HPDE6-E6E7 (cell line): ENCODE data around the gene RANBP3.

Experiments used
- DNase-seq: peaks from one replicate; pipeline ENCODE4 v3.0.0; 2011; ENCODE audit warnings: missing footprints; ENCODE audit errors: extremely low spot score

Gene RANBP3

GRCh38 chr19:5926641-5927440, 51.1 kb downstream of the RANBP3 start:
- DNase-seq = no peak

- no peak for DNase-seq
These were observed 52.0 kb downstream of the RANBP3 start for GRCh38 chr19:5925830-5926427.

- DNase-seq = no peak
These were observed 54.6 kb downstream of the RANBP3 start for GRCh38 chr19:5923356-5923755.

- no peak for DNase-seq
These were observed 55.8 kb downstream of the RANBP3 start for GRCh38 chr19:5922161-5922545.

- DNase-seq = no peak
These were observed 56.3 kb downstream of the RANBP3 start for GRCh38 chr19:5921516-5922160.

GRCh38 chr19:5918463-5919079, 59.4 kb downstream of the RANBP3 start:
- no peak for DNase-seq

- no peak for DNase-seq
These were observed 60.4 kb downstream of the RANBP3 start for GRCh38 chr19:5917431-5918107.

GRCh38 chr19:5916181-5916708, 61.7 kb downstream of the RANBP3 start:
- DNase-seq = no peak

GRCh38 chr19:5915782-5916165, 62.2 kb downstream of the RANBP3 start:
- DNase-seq = no peak

- no peak for DNase-seq
These were observed 62.8 kb downstream of the RANBP3 start for GRCh38 chr19:5914946-5915781.

GRCh38 chr19:5914358-5914774, 63.6 kb downstream of the RANBP3 start:
- no peak for DNase-seq

- peak; percentile 53 for DNase-seq
These were observed 64.1 kb downstream of the RANBP3 start, which contains the start of gene CAPS for GRCh38 chr19:5913739-5914357. TSS of gene CAPS (plus strand) at chr19:5914254. CDS start at chr19:5914407, 153 bp downstream.

GRCh38 chr19:5911366-5911765, 66.6 kb downstream of the RANBP3 start:
- no peak for DNase-seq

GRCh38 chr19:5910638-5910907, 67.4 kb downstream of the RANBP3 start:
- DNase-seq = no peak

GRCh38 chr19:5908773-5909442, 69.0 kb downstream of the RANBP3 start:
- no peak for DNase-seq

- DNase-seq = no peak
These were observed 70.7 kb downstream of the RANBP3 start for GRCh38 chr19:5907241-5907640.

GRCh38 chr19:5905114-5905778, 72.7 kb downstream of the RANBP3 start:
- no peak for DNase-seq

GRCh38 chr19:5904352-5905113, 73.4 kb downstream of the RANBP3 start, which contains the start of gene VMAC:
TSS of gene VMAC (plus strand) at chr19:5904872. CDS start at chr19:5904891, 19 bp downstream.
- DNase-seq = peak; percentile 99
